Central memory CD8-positive, alpha-beta T cell (primary cell): ENCODE measurements around the gene L3MBTL1.
"Not testable (repeated sequence)": the region's sequence is repeated elsewhere in the genome, so short reads cannot be mapped to it uniquely, and the experiment has no call there.

Source experiments
- ATAC-seq: fragments of 150-1000 bp; cut with Tn5 transposase; replicated peaks from 2 replicates; pipeline ENCODE4 v1.10.0; 2022; ENCODE audit warnings: mild to moderate bottlenecking, moderate FRiP score, moderate number of reproducible peaks; ENCODE audit not compliant: poor library complexity, severe bottlenecking; ENCODE audit errors: extremely low read depth
- DNase-seq, 2 donors: peaks; one replicate each; pipeline ENCODE4 v3.0.0; 2021; ENCODE audit warnings: low spot score in 2 of 2
- H3K27ac Mint-ChIP-seq: one replicate; pipeline ENCODE4 v1.8.0; 2022; ENCODE audit warnings: low read depth, mild to moderate bottlenecking, moderate library complexity, mixed read lengths
- H3K27me3 Mint-ChIP-seq: one replicate; pipeline ENCODE4 v1.8.0; 2022; ENCODE audit warnings: mixed read lengths
- H3K36me3 Mint-ChIP-seq: one replicate; pipeline ENCODE4 v1.8.0; 2022; ENCODE audit warnings: mild to moderate bottlenecking, moderate library complexity, mixed read lengths; ENCODE audit not compliant: insufficient read depth
- H3K4me1 Mint-ChIP-seq: one replicate; pipeline ENCODE4 v1.8.0; 2022; ENCODE audit warnings: mixed read lengths
- H3K4me3 Mint-ChIP-seq: one replicate; pipeline ENCODE4 v1.8.0; 2022; ENCODE audit warnings: mild to moderate bottlenecking, moderate library complexity, mixed read lengths
- H3K9me3 Mint-ChIP-seq: one replicate; pipeline ENCODE4 v1.8.0; 2022; ENCODE audit warnings: mixed read lengths

L3MBTL1 gene

DNA sequence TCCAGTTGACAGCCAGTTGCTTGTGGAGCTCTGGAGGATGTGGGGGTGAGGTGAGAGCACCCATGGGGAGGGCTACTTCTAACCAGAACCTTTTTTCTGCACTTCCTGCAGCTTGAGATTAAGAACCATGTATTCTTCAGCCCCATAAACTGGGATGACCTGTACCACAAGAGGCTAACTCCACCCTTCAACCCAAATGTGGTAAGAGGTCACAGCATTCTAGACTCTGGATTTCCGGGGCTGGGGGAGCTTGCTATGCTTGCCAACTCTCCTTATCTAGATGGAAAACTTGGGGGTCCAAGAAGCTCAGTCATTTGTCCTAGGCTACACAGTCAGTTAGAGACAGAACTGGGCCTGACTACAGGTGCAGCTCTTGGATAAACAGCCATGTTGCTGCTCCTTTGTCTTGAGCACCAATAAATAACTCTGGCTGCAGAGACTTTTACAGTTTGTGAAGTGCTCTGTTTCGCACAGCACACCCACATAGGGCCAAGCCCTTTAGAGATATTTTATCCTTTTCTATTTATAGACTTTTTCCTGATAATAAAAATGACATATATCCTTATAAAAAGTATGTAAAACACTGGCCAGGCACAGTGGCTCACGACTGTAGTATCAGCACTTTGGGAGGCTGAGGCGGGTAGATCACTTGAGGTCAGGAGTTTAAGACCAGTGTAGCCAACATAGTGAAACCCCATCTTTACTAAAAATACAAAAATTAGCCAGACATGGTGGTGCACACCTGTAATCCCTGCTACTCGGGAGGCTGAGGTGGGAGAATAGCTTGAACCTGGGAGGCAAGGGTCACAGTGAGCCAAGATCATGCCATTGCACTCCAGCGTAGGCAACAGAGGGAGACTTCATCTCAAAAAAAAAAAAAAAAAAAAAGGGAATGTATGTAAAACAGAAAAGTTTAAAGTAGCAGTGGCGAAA lies 72.6 kb downstream of the L3MBTL1 start:
- Mint-ChIP-seq H3K9me3 (no peaks in the 10 kb centered on the region), H3K27me3 (no peaks in the 10 kb centered on the region), H3K36me3 (no peaks in the 10 kb centered on the region), H3K4me1 (no peaks in the 10 kb centered on the region), H3K4me3 (no peak overlapping the region), H3K27ac (no peak overlapping the region)
- ATAC-seq: no peak
- no peak for DNase-seq

DNA sequence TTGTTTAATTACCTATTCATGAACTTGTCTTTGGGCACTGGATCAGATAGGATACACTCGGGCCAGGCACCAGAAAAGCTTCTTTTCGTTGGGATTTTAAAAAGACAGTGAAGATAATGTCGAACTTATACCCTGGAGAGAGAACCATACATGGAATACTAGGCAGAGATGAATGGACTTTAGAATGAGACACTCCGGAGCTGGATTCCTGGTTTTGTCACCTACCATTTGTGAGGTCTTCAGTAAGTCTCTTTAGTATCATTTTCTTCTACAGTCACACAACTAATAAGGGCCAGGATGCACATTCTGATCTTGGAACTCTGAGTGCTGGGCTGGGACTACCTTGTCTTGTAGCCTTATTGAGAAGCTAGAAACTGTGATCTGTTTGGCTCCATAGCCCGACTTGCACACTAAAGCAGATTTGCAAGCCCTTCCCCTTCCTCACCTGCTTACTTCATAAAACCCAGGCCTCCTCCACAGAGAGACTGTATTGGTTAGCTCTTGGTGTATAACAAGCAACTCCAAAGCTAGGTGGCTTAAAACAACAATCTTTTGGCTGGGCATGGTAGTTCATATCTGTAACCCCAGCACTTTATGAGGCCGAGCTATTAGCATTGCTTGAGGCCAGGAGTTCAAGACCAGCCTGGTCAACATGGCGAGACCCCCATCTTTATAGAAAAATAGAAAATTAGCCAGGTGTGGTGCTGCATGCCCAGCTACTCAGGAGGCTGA lies 75.8 kb downstream of the L3MBTL1 start:
- H3K4me1 Mint-ChIP-seq: no peaks in the 10 kb centered on the region
- H3K4me3 Mint-ChIP-seq: no peak overlapping the region
- H3K27me3 Mint-ChIP-seq: peaks cover 17% of the 10 kb centered on the region
- ATAC-seq (no peak), DNase-seq (no peak)
- H3K27ac Mint-ChIP-seq: no peak overlapping the region
- H3K36me3 Mint-ChIP-seq: no peaks in the 10 kb centered on the region
- H3K9me3 Mint-ChIP-seq: no peaks in the 10 kb centered on the region

DNA sequence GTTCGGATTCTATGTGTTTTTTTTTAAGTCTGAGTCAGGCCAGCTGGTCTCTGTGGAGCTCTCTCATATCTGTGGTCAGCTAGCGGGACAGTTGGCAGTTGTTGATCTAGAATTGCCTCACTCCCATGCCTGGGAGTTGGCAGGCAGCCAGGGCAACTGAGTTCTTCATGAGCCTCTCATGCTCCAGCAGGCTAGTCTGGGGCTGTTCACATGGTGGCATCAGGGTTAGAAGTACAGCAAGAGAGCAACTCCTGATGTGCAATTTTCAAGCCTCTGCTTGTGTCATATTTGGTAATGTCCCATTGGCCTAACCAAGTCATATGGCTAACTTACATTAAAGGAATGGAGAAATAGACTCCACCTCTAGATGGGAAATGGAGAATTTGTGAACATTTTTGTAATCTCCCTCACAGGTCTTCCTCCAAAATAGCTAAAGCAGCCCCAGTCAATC lies 76.5 kb downstream of the L3MBTL1 start:
- Mint-ChIP-seq H3K9me3 (no peaks in the 10 kb centered on the region), H3K27ac (no peak overlapping the region), H3K4me1 (no peaks in the 10 kb centered on the region), H3K4me3 (no peak overlapping the region), H3K36me3 (no peaks in the 10 kb centered on the region), H3K27me3 (peaks cover 17% of the 10 kb centered on the region)
- ATAC-seq (no peak), DNase-seq (no peak)

DNA sequence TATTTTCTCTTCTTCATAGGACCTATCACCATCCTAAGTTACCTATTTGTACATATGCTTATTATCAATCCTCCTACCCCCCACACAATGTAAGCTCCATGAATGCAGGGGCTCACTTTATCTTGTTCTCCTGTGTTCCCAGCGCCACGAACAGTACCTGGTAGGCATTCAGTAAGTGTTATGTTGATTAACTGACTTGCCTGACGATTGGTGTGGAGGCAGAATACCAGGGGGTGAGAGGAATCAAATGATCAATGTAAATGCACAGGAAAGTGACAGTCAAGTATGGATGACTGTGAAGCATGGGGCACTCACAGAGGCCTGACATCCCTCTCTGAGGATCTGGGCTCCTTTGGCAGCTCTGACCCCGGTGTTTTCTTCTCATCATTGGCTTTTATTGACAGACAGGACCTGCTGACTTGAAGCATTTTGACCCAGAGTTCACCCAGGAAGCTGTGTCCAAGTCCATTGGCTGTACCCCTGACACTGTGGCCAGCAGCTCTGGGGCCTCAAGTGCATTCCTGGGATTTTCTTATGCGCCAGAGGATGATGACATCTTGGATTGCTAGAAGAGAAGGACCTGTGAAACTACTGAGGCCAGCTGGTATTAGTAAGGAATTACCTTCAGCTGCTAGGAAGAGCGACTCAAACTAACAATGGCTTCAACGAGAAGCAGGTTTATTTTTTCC lies 77.1 kb downstream of the L3MBTL1 start:
- H3K4me3 Mint-ChIP-seq: no peak overlapping the region
- ATAC-seq: no peak
- no peaks in the 10 kb centered on the region for H3K36me3 Mint-ChIP-seq
- H3K4me1 Mint-ChIP-seq: no peaks in the 10 kb centered on the region
- peaks cover 17% of the 10 kb centered on the region for H3K27me3 Mint-ChIP-seq
- H3K27ac Mint-ChIP-seq: no peak overlapping the region
- no peaks in the 10 kb centered on the region for H3K9me3 Mint-ChIP-seq
- no peak for DNase-seq

DNA sequence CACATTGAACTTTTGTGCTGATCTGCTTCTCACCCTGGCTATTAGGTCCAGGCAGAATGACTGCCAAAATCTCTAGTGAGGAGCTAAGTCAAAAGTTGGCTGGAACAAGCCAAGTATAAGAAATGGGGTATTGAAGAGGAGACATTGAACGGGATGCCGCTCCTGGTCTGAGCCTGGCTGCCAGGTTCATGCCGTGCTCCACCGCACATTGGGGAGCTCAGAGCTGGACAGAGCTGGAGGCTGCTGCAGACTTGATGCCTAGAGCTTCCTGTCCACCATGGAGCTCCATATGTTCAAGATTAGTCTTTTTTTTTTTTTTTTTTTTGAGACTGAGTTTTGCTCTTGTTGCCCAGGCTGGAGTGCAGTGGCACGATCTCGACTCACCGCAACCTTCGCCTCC lies 79.1 kb downstream of the L3MBTL1 start:
- ATAC-seq: no peak
- DNase-seq: no peak
- Mint-ChIP-seq H3K36me3 (peaks cover 7% of the 10 kb centered on the region), H3K27me3 (peaks cover 17% of the 10 kb centered on the region), H3K9me3 (no peaks in the 10 kb centered on the region), H3K27ac (no peak overlapping the region), H3K4me3 (no peak overlapping the region), H3K4me1 (peaks cover 20% of the 10 kb centered on the region)

DNA sequence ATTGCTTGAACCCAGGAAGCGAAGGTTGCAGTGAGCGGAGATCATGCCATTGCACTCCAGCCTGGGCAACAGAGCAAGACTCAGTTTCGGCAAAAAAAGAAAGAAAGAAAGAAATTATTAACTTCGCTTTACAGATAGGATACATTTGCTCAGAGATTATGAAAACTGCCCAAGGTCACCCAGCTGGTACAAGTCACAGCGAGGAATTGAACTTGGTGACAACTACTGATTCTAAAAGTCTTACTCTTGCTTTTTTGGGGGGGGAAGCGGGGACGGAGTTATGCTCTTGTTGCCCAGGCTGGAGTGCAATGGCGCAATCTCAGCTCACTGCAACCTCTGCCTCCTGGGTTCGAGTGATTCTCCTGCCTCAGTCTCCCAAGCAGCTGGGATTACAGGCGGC lies 81.0 kb downstream of the L3MBTL1 start:
- not testable (repeated sequence) for H3K36me3 Mint-ChIP-seq, H3K4me3 Mint-ChIP-seq, ATAC-seq, H3K9me3 Mint-ChIP-seq, H3K27ac Mint-ChIP-seq, DNase-seq
- H3K27me3 Mint-ChIP-seq: peaks cover 17% of the 10 kb centered on the region
- H3K4me1 Mint-ChIP-seq: peaks cover 20% of the 10 kb centered on the region

DNA sequence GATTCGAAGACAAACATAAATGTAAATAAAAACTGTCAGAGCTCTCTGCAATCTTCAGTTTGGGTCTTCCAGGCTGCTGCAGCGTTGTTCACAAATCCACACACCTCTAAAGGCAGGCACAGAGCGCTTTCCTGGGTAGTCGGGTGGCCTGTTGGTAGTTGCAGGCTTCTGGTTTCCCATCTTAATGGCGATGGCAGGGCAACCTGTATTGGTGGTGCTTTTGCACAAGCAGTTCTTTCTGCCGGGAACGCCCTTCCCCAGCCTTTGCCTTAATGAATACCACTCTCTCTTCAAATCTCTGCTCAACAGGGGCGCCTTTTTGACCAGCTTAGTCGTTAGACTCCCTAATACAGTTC lies 82.5 kb downstream of the L3MBTL1 start:
- H3K27ac Mint-ChIP-seq: peak overlapping the region; percentile 91
- DNase-seq (peak in 1 of 2 donors; percentile 14), ATAC-seq (peak; percentile 2)
- peaks cover 17% of the 10 kb centered on the region for H3K27me3 Mint-ChIP-seq
- peaks cover 20% of the 10 kb centered on the region for H3K4me1 Mint-ChIP-seq
- H3K4me3 Mint-ChIP-seq: peak overlapping the region; percentile 91
- no peaks in the 10 kb centered on the region for H3K9me3 Mint-ChIP-seq
- H3K36me3 Mint-ChIP-seq: peaks cover 13% of the 10 kb centered on the region

DNA sequence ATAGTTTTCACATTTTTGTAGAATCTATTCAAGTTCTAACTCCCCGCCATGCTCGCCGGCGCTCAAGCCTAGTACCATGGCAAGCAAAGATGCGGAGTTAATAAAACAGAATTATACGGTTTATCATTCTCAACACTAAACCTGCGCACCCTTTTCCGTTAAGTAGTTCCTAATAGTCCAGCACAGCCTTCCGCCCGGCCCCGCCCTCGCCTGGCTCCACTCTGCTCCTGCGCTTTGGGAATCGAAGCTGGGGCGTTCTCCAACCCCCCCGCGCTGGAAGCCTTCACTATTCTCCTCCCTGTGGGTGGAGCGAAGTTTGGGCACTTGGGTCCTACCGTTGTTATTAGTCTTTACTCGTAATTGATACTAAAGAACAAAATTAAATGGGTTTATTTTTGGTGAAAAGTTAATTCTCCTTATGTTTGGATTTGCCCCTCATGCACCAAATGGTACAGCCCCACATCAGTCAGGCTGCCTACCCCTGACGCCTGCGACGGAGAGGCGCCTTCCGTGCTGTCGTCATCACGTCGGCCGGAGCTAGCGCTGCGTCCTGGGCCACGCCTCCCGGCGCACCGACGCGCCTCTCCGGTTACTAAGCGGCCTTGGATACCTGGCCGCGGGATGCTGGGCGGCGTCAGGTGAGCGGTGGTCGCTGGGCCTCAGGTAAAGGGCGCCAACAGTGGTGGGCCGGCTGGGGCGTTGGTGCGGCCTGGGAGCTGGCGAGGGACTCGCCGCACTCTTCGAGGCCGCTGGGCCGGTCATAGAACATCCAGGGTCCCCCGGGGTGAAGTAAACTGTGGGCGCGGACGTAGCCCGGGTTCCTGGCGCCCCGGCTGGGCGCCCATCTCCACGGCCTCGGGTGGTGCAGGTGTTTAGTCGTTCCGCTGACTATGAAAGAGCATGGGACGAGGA lies 83.2 kb downstream of the L3MBTL1 start, which contains the start of gene IFT52:
Gene IFT52 (plus strand): TSS at position 546 of the 912 bp plus-strand sequence. CDS start 3,762 bp downstream, outside the sequence.
- H3K27ac Mint-ChIP-seq: peak within 1 kb of the TSS; percentile 91
- DNase-seq (peak; percentile 70 to 77), ATAC-seq (peak; percentile 99)
- H3K4me3 Mint-ChIP-seq: peak within 1 kb of the TSS; percentile 91
- peaks cover 12% of the 10 kb centered on the region for H3K27me3 Mint-ChIP-seq
- H3K4me1 Mint-ChIP-seq: peaks cover 20% of the 10 kb centered on the region
- H3K36me3 Mint-ChIP-seq: peaks cover 15% of the 10 kb centered on the region
- no peaks in the 10 kb centered on the region for H3K9me3 Mint-ChIP-seq
